MCF 10A (cell line): ENCODE data around the gene NEBL. TPM values are rescaled to one million over a fixed set of nuclear protein-coding genes. Genes with fewer than 3 reads are reported as not detected.

ENCODE experiments used
- BruUV-seq: library from RNA; stranded (reverse); fragments of 400-500 nt; replicated peaks from 2 replicates; lab custom pipeline; 2021; lab: Mats Ljungman, UMichigan
- CTCF ChIA-PET: fragments of 300-600 bp; sonication (Branson Sonifier 250); formaldehyde crosslinking; extraction: SDS; loops from one replicate; lab custom pipeline; 2021; ENCODE audit warnings: antibody characterized with exemption, inconsistent platforms; lab: Yijun Ruan, JAX
- POLR2A ChIA-PET: fragments of 300-600, 350-650 bp; sonication (Branson Sonifier 250); formaldehyde crosslinking; extraction: SDS; loops from one replicate; lab custom pipeline; 2020; ENCODE audit warnings: antibody characterized with exemption, inconsistent platforms; lab: Yijun Ruan, JAX
- DNase-seq: peaks from one replicate; pipeline ENCODE4 v3.0.0-alpha.2; 2018; ENCODE audit not compliant: unreplicated experiment
- H3K27ac Mint-ChIP-seq: one replicate; pipeline ENCODE4 v1.8.0; 2022; ENCODE audit warnings: mild to moderate bottlenecking, low read depth, mixed read lengths; ENCODE audit not compliant: unreplicated experiment
- H3K27me3 Mint-ChIP-seq: one replicate; pipeline ENCODE4 v1.8.0; 2022; ENCODE audit warnings: mixed read lengths; ENCODE audit not compliant: insufficient read depth, unreplicated experiment
- H3K36me3 Mint-ChIP-seq: one replicate; pipeline ENCODE4 v1.8.0; 2022; ENCODE audit warnings: mild to moderate bottlenecking, moderate library complexity, mixed read lengths; ENCODE audit not compliant: insufficient read depth, unreplicated experiment
- H3K4me1 Mint-ChIP-seq: one replicate; pipeline ENCODE4 v1.8.0; 2022; ENCODE audit warnings: mixed read lengths; ENCODE audit not compliant: insufficient read depth, unreplicated experiment
- H3K4me3 Mint-ChIP-seq: one replicate; pipeline ENCODE4 v1.8.0; 2022; ENCODE audit warnings: mild to moderate bottlenecking, moderate library complexity, mixed read lengths; ENCODE audit not compliant: unreplicated experiment
- H3K9me3 Mint-ChIP-seq: one replicate; pipeline ENCODE4 v1.8.0; 2022; ENCODE audit warnings: mixed read lengths; ENCODE audit not compliant: unreplicated experiment
- CTCF ChIP-seq: fragments of 200-600 bp; IDR thresholded peaks from one replicate; pipeline ENCODE4 v1.8.0; 2022; ENCODE audit warnings: antibody characterized with exemption, mild to moderate bottlenecking; ENCODE audit not compliant: unreplicated experiment
- intact Hi-C: fragments of 100-400 bp; cut with micrococcal nuclease; formaldehyde crosslinking; loops from 2 replicates; pipeline ENCODE4 v1.14.1; 2022
- total RNA-seq: library from RNA; stranded (reverse); gene quantifications from 2 replicates; pipeline ENCODE4 v1.2.3, GENCODE V29; 2022

The NEBL gene
- total RNA-seq, 1 experiment from 2014 or later = 30.6 TPM

DNA sequence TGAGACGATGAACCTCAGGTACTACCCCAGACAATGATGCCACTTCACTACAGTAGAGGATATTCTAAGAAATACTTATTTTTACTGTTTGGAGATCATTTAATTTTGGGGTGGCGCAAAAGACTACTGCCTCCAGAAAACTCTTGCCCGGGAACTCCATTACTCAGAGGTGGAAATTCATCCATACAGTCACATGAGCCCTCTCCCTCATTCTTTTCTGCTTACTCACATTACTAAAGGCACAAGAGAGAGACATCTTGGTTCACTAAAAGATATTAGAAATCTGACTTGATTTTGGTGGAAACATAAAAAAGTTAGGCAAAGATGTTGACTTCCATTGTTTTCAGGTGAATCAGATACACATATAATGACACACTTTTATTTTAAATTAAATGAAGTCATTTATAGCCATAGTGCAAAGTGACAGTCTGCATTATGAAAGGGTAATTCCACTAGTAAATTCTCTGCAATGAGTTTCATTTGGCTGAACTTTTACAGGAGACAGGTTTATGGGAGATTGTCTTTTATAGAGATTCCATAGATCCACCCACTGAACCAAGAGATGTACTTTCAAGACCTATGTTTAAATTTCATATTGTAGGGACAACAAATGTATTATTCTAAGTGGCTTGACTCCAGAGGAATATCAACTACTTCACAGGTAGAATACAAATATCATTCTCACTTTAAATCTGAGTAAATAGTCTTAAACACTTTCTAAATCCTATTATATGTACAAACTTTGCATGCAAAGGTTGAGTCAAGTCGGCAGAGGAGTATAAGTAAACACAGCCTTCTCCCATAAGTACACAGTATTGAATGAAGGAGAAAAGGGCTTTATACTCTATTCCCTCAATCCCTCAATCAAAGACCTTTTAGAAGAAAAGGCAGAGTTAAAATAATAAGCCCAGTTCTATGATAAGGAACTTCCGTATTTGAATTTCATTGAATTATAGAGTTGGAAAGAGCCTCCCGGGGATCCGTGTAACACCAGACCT, 18.8 kb downstream of the NEBL start:
- intact Hi-C loops = no loop called here
- CTCF ChIA-PET = no interaction called here

DNA sequence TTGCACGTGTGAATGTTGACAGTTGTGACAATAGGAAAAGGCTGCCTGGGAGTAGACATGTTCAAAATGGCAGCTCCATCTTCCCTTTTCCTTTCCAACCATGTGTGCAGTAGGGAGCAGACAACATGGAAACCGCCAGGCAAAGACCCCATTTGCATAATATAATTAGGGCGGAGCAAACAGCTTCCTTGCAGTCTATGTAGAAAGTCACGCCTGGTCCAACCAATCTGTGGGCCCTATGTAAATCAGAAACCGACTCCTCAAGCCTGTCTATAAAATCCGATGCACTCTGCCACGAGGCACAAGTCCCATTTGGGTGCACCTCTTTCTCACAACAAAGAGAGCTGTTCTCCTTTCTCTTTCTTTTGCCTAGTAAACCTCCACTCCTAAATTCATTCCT, 19.6 kb downstream of the NEBL start:
- CTCF ChIA-PET = no interaction called here
- no peak for DNase-seq
- Mint-ChIP-seq H3K27me3 (no peaks in the 10 kb centered on the region), H3K27ac (peak overlapping the region; percentile 52), H3K4me3 (no peak overlapping the region), H3K4me1 (peaks cover 3% of the 10 kb centered on the region), H3K36me3 (peaks cover 4% of the 10 kb centered on the region), H3K9me3 (peaks cover 12% of the 10 kb centered on the region)
- no peak for TF ChIP-seq CTCF
- no TSS peak for BruUV-seq
- intact Hi-C loops = no loop called here
- POLR2A ChIA-PET = no interaction called here

More for the DNA sequence above, 18.8 kb downstream of the NEBL start:
- no peak for TF ChIP-seq CTCF
- H3K9me3 Mint-ChIP-seq = peaks cover 12% of the 10 kb centered on the region
- H3K36me3 Mint-ChIP-seq = peaks cover 4% of the 10 kb centered on the region
- H3K27ac Mint-ChIP-seq = peak overlapping the region; percentile 52
- DNase-seq = no peak
- no peak overlapping the region for H3K4me3 Mint-ChIP-seq
- H3K4me1 Mint-ChIP-seq = peaks cover 3% of the 10 kb centered on the region
- BruUV-seq = no TSS peak
- POLR2A ChIA-PET = no interaction called here
- no peaks in the 10 kb centered on the region for H3K27me3 Mint-ChIP-seq

- BruUV-seq = no TSS peak
- intact Hi-C loops = no loop called here
- H3K27ac Mint-ChIP-seq = no peak overlapping the region
- POLR2A ChIA-PET = interaction anchor here (0.7 kb wide), 1 partner anchor 327 kb away, joined by 3 read pairs; no protein-coding TSS in a partner anchor
- H3K9me3 Mint-ChIP-seq = peaks cover 6% of the 10 kb centered on the region
- H3K4me3 Mint-ChIP-seq = no peak overlapping the region
- H3K4me1 Mint-ChIP-seq = peaks cover 3% of the 10 kb centered on the region
- H3K27me3 Mint-ChIP-seq = no peaks in the 10 kb centered on the region
- DNase-seq = no peak
- H3K36me3 Mint-ChIP-seq = peaks cover 4% of the 10 kb centered on the region
- CTCF ChIA-PET = no interaction called here
- TF ChIP-seq CTCF = no peak
Observed at GRCh38 chr10:20874261-20874660, 22.9 kb downstream of the NEBL start.

DNA sequence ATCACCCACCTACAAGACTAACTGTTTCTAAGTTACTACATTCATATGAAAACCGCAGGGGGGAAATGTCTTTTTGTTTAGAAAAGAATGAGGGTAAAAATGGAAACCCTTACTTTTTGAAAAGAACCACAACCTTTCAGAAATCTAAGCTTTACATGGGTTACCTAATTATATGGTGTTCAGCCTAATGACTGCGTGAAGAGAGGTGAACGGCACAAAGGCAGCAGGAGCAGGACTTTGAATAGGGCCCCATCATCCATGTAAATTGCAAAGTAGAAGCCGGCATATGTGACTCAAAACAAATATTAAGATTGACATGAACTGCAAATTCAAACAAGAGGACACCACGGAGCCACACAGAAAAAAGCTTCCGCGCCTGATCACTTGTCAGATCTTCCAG, 25.1 kb downstream of the NEBL start:
- no peaks in the 10 kb centered on the region for H3K27me3 Mint-ChIP-seq
- no peaks in the 10 kb centered on the region for H3K4me1 Mint-ChIP-seq
- H3K27ac Mint-ChIP-seq = no peak overlapping the region
- H3K4me3 Mint-ChIP-seq = no peak overlapping the region
- peaks cover 16% of the 10 kb centered on the region for H3K36me3 Mint-ChIP-seq
- intact Hi-C loops = no loop called here
- DNase-seq = no peak
- peaks cover 6% of the 10 kb centered on the region for H3K9me3 Mint-ChIP-seq
- TF ChIP-seq CTCF = no peak
- no TSS peak for BruUV-seq
- ChIA-PET CTCF (interaction anchor here (0.7 to 1.2 kb wide), 4 partner anchors 11 to 406 kb away, joined by 3 to 7 read pairs (median 3); no protein-coding TSS in a partner anchor), POLR2A (interaction anchor here (0.6 kb wide), 2 partner anchors 242 to 1084 kb away, joined by 3 to 4 read pairs; no protein-coding TSS in a partner anchor)
